ENCODE results near the gene SRXN1. TPM values are rescaled to one million over a fixed set of nuclear protein-coding genes. Genes with fewer than 3 reads are reported as not detected.

Gene SRXN1
- total RNA-seq, 1 donor from 2014 or later, result 13.3 TPM

DNA sequence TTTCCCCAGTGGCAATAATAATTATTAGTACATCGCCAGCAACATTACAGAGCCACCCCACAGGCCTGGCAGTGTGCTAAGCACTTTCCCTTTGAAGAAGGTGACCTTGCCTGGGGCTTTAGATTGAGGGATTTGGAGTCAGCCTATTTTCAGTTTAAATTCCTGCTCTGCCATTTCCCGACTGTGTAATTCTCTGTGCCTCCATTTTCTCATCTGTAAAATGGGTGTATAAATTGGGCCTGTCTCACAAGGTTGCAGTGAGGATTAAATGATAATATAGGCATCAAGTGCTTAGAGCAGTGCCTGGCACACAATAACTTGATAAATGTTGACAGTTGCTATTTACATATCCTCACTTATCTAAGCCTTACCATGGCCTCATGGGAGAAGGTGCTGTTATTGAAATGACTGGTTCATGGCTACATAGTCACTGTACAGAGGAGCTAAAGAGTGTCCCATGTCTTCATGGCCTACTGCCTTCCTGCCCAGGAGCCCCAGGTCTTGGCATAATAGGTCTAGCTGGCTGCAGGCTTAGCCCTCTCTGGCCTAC lies 27.7 kb upstream of the SRXN1 start:
- Mint-ChIP-seq H3K4me1 (peaks cover 4% of the 10 kb centered on the region), H3K36me3 (no peaks in the 10 kb centered on the region), H3K9me3 (no peaks in the 10 kb centered on the region), H3K27ac (no peak overlapping the region), H3K4me3 (no peak overlapping the region), H3K27me3 (ENCODE audit: low read depth) (peaks cover 67% of the 10 kb centered on the region)
- TF ChIP-seq, protein P1, sequence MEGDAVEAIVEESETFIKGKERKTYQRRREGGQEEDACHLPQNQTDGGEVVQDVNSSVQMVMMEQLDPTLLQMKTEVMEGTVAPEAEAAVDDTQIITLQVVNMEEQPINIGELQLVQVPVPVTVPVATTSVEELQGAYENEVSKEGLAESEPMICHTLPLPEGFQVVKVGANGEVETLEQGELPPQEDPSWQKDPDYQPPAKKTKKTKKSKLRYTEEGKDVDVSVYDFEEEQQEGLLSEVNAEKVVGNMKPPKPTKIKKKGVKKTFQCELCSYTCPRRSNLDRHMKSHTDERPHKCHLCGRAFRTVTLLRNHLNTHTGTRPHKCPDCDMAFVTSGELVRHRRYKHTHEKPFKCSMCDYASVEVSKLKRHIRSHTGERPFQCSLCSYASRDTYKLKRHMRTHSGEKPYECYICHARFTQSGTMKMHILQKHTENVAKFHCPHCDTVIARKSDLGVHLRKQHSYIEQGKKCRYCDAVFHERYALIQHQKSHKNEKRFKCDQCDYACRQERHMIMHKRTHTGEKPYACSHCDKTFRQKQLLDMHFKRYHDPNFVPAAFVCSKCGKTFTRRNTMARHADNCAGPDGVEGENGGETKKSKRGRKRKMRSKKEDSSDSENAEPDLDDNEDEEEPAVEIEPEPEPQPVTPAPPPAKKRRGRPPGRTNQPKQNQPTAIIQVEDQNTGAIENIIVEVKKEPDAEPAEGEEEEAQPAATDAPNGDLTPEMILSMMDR (IDR thresholded peaks at IDR 0.05; ENCODE audit: unreplicated experiment), result no peak
- no peak for DNase-seq (ENCODE audit: low spot score in 2 of 2, unreplicated experiment in 2 of 2)

DNA sequence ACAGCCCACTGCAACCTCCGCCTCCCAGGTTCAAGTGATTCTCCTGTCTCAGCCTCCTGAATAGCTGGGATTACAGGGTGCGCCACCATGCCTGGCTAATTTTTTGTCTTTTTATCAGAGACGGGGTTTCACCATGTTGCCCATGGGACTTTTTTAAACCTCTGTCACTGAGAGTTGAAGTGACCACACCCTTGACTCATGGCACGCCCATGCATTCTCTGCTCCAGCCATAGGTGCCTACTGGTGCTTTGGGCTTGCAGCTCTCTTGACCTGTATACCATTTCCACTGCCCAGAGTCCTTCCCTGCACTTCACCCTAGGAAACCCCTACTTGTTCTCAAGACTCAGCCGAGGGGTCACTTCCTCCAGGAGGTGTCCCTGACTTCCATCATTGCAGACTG lies 25.0 kb upstream of the SRXN1 start:
- Mint-ChIP-seq H3K4me3 (no peak overlapping the region), H3K27ac (no peak overlapping the region), H3K36me3 (no peaks in the 10 kb centered on the region), H3K4me1 (peaks cover 5% of the 10 kb centered on the region), H3K27me3 (ENCODE audit: low read depth) (peaks cover 89% of the 10 kb centered on the region), H3K9me3 (no peaks in the 10 kb centered on the region)
- TF ChIP-seq, protein P1 (IDR thresholded peaks at IDR 0.05; ENCODE audit: unreplicated experiment), result no peak
- DNase-seq (ENCODE audit: low spot score in 2 of 2, unreplicated experiment in 2 of 2), result no peak

DNA sequence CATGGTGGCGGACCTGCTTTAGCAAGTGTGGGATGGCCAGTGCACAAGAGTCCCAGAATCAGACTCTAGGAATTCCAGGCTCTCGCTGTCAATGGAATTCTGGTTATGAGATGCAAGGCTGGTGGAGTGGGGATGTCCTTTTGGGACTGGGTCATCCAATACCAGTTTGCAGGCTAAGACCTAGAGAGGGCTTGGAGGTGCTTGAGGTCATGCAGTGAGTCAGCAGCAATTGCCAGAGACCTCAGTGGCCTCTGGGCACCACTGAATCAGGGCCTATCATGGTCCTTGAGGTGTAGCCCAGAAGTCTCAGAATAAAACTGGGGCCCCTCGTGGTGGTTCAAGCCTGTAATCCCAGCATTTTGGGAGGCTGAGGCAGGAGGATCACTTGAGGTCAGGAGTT lies 24.0 kb upstream of the SRXN1 start:
- Mint-ChIP-seq H3K27me3 (ENCODE audit: low read depth) (peaks cover 93% of the 10 kb centered on the region), H3K9me3 (no peaks in the 10 kb centered on the region), H3K36me3 (no peaks in the 10 kb centered on the region), H3K27ac (no peak overlapping the region), H3K4me1 (peaks cover 13% of the 10 kb centered on the region), H3K4me3 (no peak overlapping the region)
- TF ChIP-seq, protein P1 (IDR thresholded peaks at IDR 0.05; ENCODE audit: unreplicated experiment), result no peak
- DNase-seq (ENCODE audit: low spot score in 2 of 2, unreplicated experiment in 2 of 2), result no peak

DNA sequence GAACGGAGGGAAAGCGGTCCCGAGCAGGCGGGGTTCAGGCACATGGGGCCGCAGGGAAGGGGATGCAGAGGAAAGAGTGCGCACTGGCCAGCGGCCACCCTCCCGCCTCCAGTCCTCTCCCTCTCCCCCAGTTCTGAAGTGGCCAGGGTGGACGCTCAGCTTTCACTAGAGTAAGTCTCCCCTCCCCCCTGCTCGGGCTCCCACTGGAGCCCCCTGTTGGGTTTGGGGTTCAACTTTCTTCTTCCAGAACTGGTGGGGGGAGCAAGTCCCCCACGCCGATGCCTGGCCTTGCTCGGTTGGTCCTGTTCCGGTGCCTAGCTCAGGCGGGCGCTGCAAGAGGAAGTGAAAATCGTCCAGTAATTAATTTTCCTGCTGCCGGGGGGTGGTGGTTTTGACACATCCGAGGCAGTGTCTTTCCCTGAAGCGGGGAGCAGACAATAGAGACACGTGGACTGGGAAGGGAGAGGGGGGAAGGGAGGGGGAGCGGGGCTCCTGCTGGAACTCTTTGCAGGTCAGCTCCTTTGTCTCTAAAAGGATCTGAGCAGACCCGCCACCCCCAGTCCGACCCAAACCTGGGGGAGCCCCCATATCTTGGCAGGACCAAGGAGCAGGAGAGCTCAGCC lies 23.4 kb upstream of the SRXN1 start:
- Mint-ChIP-seq H3K4me1 (peaks cover 15% of the 10 kb centered on the region), H3K9me3 (no peaks in the 10 kb centered on the region), H3K36me3 (no peaks in the 10 kb centered on the region), H3K4me3 (no peak overlapping the region), H3K27ac (no peak overlapping the region), H3K27me3 (ENCODE audit: low read depth) (peaks cover 94% of the 10 kb centered on the region)
- TF ChIP-seq, protein P1 (IDR thresholded peaks at IDR 0.05; ENCODE audit: unreplicated experiment), result no peak
- DNase-seq (ENCODE audit: low spot score in 2 of 2, unreplicated experiment in 2 of 2), result no peak

DNA sequence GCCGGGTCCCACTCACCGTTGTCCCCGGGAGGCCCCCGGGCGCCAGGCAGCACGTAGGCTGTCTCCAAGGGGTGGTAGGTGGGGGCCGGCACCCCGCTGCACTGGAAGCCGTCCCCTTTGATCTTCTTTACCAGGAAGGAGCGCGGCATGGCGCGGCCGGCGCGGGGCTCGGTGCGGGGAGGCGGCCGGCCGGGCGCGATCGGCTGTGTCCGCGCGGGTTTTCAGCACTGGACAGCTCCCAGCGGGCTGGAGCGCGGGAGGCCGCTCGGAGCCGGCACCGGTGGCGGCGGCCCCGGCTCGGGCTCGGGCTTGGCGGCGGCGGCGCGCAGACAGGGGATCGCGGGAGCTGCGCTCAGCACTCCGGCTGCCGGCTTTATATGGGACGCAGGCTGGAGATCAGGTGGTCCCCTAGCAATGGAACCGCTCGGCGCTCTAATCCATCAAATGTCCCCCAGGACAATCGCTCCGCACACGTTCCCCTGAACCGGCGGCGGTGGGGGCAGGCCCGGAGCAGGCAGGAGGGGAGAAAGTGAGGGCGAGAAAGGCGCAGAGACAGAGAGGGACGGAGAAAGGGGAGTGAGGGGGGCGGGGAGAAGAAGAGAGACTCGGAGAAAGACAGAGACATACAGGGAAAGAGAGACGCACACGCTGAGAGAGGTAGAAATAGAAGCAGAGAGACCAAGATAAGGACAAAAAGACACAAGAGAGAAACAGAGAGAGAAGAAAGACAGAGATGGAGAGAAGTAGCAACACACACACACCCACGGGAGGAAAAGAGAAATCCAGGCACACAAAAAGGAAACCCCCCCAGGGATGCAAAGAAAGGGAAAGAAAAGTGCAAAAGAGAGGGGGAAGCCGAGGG lies 22.7 kb upstream of the SRXN1 start, which contains the start of gene SCRT2:
Gene SCRT2, minus strand, starts transcription at position 350 of the 862 bp plus-strand sequence. Its CDS starts 201 bp downstream, at position 149.
- Mint-ChIP-seq H3K9me3 (no peaks in the 10 kb centered on the region), H3K36me3 (no peaks in the 10 kb centered on the region), H3K27ac (no peak within 1 kb of the TSS), H3K4me3 (peak within 1 kb of the TSS; percentile 59), H3K4me1 (peaks cover 15% of the 10 kb centered on the region), H3K27me3 (ENCODE audit: low read depth) (peaks cover 94% of the 10 kb centered on the region)
- TF ChIP-seq, protein P1 (IDR thresholded peaks at IDR 0.05; ENCODE audit: unreplicated experiment), result no peak
- DNase-seq (ENCODE audit: low spot score in 2 of 2, unreplicated experiment in 2 of 2), result peak; percentile 87 to 95

Measured in mesothelial cell of epicardium (in vitro differentiated cells).